PC-9 (cell line): ENCODE measurements around the gene YEATS4.

Experiments used
- EZH2 ChIP-seq: fragments of 200-600 bp; sonication (generic); IDR thresholded peaks from 2 replicates; pipeline ENCODE4 v1.8.0; 2017; ENCODE audit warnings: antibody characterized with exemption, low read depth
- TF ChIP-seq, protein P1 (sequence below): fragments of 200-600 bp; sonication (generic); conservative IDR thresholded peaks from 2 replicates; pipeline ENCODE4 v1.6.1; 2017; ENCODE audit warnings: mixed run types, antibody characterized with exemption, mild to moderate bottlenecking, moderate library complexity

DNA sequence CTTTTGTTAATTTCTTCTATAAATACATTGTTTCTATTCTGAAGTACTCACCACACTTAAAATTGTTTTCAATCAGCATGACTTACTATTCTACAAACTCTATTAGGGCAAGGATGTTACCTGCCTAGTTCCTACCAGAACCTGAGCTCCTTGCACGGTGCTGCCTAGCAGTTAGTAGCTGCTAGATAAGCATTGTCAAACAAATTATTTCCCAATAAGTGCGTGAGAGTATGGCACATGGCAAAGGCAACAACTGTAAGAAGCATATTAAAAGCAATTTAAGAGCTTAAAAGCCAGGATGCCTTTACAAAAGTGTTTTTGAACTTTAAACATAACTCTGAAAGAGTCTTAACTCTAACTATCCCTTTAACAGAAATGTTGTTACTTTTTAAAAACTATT, 19.5 kb upstream of the YEATS4 start:
- TF ChIP-seq, protein P1, sequence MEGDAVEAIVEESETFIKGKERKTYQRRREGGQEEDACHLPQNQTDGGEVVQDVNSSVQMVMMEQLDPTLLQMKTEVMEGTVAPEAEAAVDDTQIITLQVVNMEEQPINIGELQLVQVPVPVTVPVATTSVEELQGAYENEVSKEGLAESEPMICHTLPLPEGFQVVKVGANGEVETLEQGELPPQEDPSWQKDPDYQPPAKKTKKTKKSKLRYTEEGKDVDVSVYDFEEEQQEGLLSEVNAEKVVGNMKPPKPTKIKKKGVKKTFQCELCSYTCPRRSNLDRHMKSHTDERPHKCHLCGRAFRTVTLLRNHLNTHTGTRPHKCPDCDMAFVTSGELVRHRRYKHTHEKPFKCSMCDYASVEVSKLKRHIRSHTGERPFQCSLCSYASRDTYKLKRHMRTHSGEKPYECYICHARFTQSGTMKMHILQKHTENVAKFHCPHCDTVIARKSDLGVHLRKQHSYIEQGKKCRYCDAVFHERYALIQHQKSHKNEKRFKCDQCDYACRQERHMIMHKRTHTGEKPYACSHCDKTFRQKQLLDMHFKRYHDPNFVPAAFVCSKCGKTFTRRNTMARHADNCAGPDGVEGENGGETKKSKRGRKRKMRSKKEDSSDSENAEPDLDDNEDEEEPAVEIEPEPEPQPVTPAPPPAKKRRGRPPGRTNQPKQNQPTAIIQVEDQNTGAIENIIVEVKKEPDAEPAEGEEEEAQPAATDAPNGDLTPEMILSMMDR = no peak
- TF ChIP-seq EZH2 = no peak
